HepG2 (cell line): ENCODE measurements around the gene TTC5. TPM values are rescaled to one million over a fixed set of nuclear protein-coding genes. Genes with fewer than 3 reads are reported as not detected.
A peak's percentile ranks its signal among the peaks of the same experiment; 100 is the strongest.

Experiments used
- BHLHE40 ChIP-seq: IDR thresholded peaks from 2 replicates; pipeline ENCODE4 v1.6.1; 2011; ENCODE audit warnings: low read length, improper control_type of control experiment
- CEBPG ChIP-seq: IDR thresholded peaks from 2 replicates; pipeline ENCODE4 v1.6.1; 2016
- DR1 ChIP-seq: sonication (generic); formaldehyde crosslinking; IDR thresholded peaks from 2 replicates; pipeline ENCODE4 v1.8.0; 2021; ENCODE audit warnings: mild to moderate bottlenecking, missing genetic modification reagents, inconsistent platforms
- GLI4 ChIP-seq: sonication (generic); formaldehyde crosslinking; IDR thresholded peaks from 2 replicates; pipeline ENCODE4 v1.5.1; 2020; ENCODE audit warnings: missing genetic modification reagents, mild to moderate bottlenecking, moderate library complexity, borderline replicate concordance
- IRF2 ChIP-seq: IDR thresholded peaks from 2 replicates; pipeline ENCODE4 v1.6.1; 2018; ENCODE audit warnings: missing genetic modification reagents, missing compliant biosample characterization
- KLF6 ChIP-seq: IDR thresholded peaks from 2 replicates; pipeline ENCODE4 v1.8.0; 2016; ENCODE audit warnings: missing biosample characterization, missing genetic modification reagents
- MYNN ChIP-seq: sonication (generic); formaldehyde crosslinking; IDR thresholded peaks from 2 replicates; pipeline ENCODE4 v1.4.0; 2020; ENCODE audit warnings: mild to moderate bottlenecking, low read depth, missing genetic modification reagents
- NCOR1 ChIP-seq: fragments of 200-600 bp; sonication (generic); IDR thresholded peaks from 2 replicates; pipeline ENCODE4 v1.7.0; 2017; ENCODE audit warnings: antibody characterized with exemption, low read length, borderline replicate concordance
- NPAS2 ChIP-seq: sonication (generic); formaldehyde crosslinking; IDR thresholded peaks from 2 replicates; pipeline ENCODE4 v1.8.0; 2022; ENCODE audit warnings: mild to moderate bottlenecking, missing genetic modification reagents, borderline replicate concordance
- REL ChIP-seq: sonication (generic); formaldehyde crosslinking; conservative IDR thresholded peaks from 2 replicates; pipeline ENCODE4 v1.8.0; 2022; ENCODE audit warnings: mild to moderate bottlenecking, missing genetic modification reagents, moderate library complexity
- RFX3 ChIP-seq: IDR thresholded peaks from 2 replicates; pipeline ENCODE4 v1.6.1; 2016; ENCODE audit warnings: missing biosample characterization, missing genetic modification reagents
- SMARCE1 ChIP-seq: fragments of 450-650 bp; IDR thresholded peaks from 2 replicates; pipeline ENCODE4 v1.6.1; 2017; ENCODE audit warnings: borderline replicate concordance
- SNAPC2 ChIP-seq: sonication (generic); formaldehyde crosslinking; IDR thresholded peaks from 2 replicates; pipeline ENCODE4 v1.8.1; 2022; ENCODE audit warnings: mild to moderate bottlenecking, missing genetic modification reagents
- TCF7 ChIP-seq: sonication (generic); IDR thresholded peaks from 2 replicates; pipeline ENCODE4 v1.6.1; 2016; ENCODE audit warnings: antibody characterized with exemption, low read depth
- ZFYVE20 ChIP-seq: sonication (generic); formaldehyde crosslinking; IDR thresholded peaks from 2 replicates; pipeline ENCODE4 v1.8.0; 2023; ENCODE audit warnings: low read depth, mild to moderate bottlenecking, moderate library complexity, missing genetic modification reagents, borderline replicate concordance
- ZNF224 ChIP-seq: sonication (generic); formaldehyde crosslinking; IDR thresholded peaks from 2 replicates; pipeline ENCODE4 v1.5.0; 2020; ENCODE audit warnings: mild to moderate bottlenecking, missing genetic modification reagents
- ZNF33A ChIP-seq: sonication (generic); formaldehyde crosslinking; IDR thresholded peaks from 2 replicates; pipeline ENCODE4 v1.5.1; 2020; ENCODE audit warnings: missing genetic modification reagents, mild to moderate bottlenecking, moderate library complexity, borderline replicate concordance
- ZNF577 ChIP-seq: sonication (generic); formaldehyde crosslinking; IDR thresholded peaks from 2 replicates; pipeline ENCODE4 v1.4.0; 2020; ENCODE audit warnings: mild to moderate bottlenecking, low read depth, missing genetic modification reagents, borderline replicate concordance
- ZNF883 ChIP-seq: sonication (generic); formaldehyde crosslinking; IDR thresholded peaks from 2 replicates; pipeline ENCODE4 v1.5.1; 2020; ENCODE audit warnings: mild to moderate bottlenecking, missing genetic modification reagents; ENCODE audit errors: not compliant biosample characterization
- polyA plus RNA-seq, 8 experiments: library from polyadenylated mRNA; depleted of rRNA in 3 of 8; stranded (reverse) in 7 of 8; unstranded in 1 of 8; fragments of >200 nt; fragmentation: Illumina TruSeq in 4 of 8; extraction: Trizol in 4 of 8; gene quantifications; 2 replicates each; pipeline versions ENCODE4 v1.2.1 to v1.2.3, GENCODE V29; 2011 to 2016; ENCODE audit warnings: low read depth in 4 of 8, missing spikeins in 1 of 8, mixed read lengths in 1 of 8; ENCODE audit not compliant: insufficient read depth in 1 of 8
- total RNA-seq, 5 experiments: library from RNA; depleted of rRNA; stranded (reverse); fragments of >200 nt; fragmentation: Illumina TruSeq; extraction: Trizol; gene quantifications; 2 replicates each; pipeline ENCODE4 v1.2.3, GENCODE V29; 2016; ENCODE audit warnings: low read depth in 1 of 5
- TF ChIP-seq, protein P1 (sequence below): sonication (generic); formaldehyde crosslinking; IDR thresholded peaks from 2 replicates; pipeline ENCODE4 v1.8.0; 2022; ENCODE audit warnings: mild to moderate bottlenecking, missing genetic modification reagents, moderate library complexity
- TF ChIP-seq, protein P2 (sequence below): sonication (generic); formaldehyde crosslinking; IDR thresholded peaks from 2 replicates; pipeline ENCODE4 v1.4.0; 2020; ENCODE audit warnings: mild to moderate bottlenecking, missing genetic modification reagents
- TF ChIP-seq, protein P3 (sequence below), 2 experiments: sonication (generic) in 1 of 2; formaldehyde crosslinking in 1 of 2; IDR thresholded peaks; 2 replicates each; pipeline versions ENCODE4 v1.4.0 to v1.6.1; 2016 to 2020; ENCODE audit warnings: borderline replicate concordance in 1 of 2, low read depth in 1 of 2, mild to moderate bottlenecking in 1 of 2, missing genetic modification reagents in 1 of 2

The TTC5 gene
- total and polyA plus RNA-seq, 2 of the 13 experiments (the other 11 are each of a cell fraction or from before 2014, with no cell fraction given): 8.7 to 28.5 TPM

- TF ChIP-seq ZNF577 (CRISPR knock-in tag) (no peak), BHLHE40 (no peak), ZNF224 (CRISPR knock-in tag) (no peak), SNAPC2 (no peak; the same call in 1 of the 2 replicates), REL (CRISPR knock-in tag) (no peak), NCOR1 (0 out of 2 replicates have a peak, but pooled peaks have one; percentile 6), DR1 (CRISPR knock-in tag) (no peak), ZNF33A (CRISPR knock-in tag) (peak; percentile 51; the same call in 1 of the 2 replicates), NPAS2 (no peak), MYNN (no peak), SMARCE1 (no peak), GLI4 (no peak), CEBPG (CRISPR knock-in tag) (no peak), ZFYVE20 (CRISPR knock-in tag) (no peak), IRF2 (CRISPR knock-in tag) (no peak), TCF7 (no peak), ZNF883 (CRISPR knock-in tag) (no peak), KLF6 (CRISPR knock-in tag) (no peak), RFX3 (CRISPR knock-in tag) (no peak)
- TF ChIP-seq, protein P1, sequence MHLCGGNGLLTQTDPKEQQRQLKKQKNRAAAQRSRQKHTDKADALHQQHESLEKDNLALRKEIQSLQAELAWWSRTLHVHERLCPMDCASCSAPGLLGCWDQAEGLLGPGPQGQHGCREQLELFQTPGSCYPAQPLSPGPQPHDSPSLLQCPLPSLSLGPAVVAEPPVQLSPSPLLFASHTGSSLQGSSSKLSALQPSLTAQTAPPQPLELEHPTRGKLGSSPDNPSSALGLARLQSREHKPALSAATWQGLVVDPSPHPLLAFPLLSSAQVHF (CRISPR knock-in tag): no peak
- TF ChIP-seq, protein P2, sequence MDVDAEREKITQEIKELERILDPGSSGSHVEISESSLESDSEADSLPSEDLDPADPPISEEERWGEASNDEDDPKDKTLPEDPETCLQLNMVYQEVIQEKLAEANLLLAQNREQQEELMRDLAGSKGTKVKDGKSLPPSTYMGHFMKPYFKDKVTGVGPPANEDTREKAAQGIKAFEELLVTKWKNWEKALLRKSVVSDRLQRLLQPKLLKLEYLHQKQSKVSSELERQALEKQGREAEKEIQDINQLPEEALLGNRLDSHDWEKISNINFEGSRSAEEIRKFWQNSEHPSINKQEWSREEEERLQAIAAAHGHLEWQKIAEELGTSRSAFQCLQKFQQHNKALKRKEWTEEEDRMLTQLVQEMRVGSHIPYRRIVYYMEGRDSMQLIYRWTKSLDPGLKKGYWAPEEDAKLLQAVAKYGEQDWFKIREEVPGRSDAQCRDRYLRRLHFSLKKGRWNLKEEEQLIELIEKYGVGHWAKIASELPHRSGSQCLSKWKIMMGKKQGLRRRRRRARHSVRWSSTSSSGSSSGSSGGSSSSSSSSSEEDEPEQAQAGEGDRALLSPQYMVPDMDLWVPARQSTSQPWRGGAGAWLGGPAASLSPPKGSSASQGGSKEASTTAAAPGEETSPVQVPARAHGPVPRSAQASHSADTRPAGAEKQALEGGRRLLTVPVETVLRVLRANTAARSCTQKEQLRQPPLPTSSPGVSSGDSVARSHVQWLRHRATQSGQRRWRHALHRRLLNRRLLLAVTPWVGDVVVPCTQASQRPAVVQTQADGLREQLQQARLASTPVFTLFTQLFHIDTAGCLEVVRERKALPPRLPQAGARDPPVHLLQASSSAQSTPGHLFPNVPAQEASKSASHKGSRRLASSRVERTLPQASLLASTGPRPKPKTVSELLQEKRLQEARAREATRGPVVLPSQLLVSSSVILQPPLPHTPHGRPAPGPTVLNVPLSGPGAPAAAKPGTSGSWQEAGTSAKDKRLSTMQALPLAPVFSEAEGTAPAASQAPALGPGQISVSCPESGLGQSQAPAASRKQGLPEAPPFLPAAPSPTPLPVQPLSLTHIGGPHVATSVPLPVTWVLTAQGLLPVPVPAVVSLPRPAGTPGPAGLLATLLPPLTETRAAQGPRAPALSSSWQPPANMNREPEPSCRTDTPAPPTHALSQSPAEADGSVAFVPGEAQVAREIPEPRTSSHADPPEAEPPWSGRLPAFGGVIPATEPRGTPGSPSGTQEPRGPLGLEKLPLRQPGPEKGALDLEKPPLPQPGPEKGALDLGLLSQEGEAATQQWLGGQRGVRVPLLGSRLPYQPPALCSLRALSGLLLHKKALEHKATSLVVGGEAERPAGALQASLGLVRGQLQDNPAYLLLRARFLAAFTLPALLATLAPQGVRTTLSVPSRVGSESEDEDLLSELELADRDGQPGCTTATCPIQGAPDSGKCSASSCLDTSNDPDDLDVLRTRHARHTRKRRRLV (CRISPR knock-in tag): 0 out of 2 replicates have a peak, but pooled peaks have one; percentile 33
- TF ChIP-seq, protein P3, sequence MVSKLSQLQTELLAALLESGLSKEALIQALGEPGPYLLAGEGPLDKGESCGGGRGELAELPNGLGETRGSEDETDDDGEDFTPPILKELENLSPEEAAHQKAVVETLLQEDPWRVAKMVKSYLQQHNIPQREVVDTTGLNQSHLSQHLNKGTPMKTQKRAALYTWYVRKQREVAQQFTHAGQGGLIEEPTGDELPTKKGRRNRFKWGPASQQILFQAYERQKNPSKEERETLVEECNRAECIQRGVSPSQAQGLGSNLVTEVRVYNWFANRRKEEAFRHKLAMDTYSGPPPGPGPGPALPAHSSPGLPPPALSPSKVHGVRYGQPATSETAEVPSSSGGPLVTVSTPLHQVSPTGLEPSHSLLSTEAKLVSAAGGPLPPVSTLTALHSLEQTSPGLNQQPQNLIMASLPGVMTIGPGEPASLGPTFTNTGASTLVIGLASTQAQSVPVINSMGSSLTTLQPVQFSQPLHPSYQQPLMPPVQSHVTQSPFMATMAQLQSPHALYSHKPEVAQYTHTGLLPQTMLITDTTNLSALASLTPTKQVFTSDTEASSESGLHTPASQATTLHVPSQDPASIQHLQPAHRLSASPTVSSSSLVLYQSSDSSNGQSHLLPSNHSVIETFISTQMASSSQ (IDR thresholded peaks at IDR 0.05; ENCODE audit: low read depth): peak; percentile 75; the same call in 1 of the 2 replicates
- TF ChIP-seq, protein P3 (CRISPR knock-in tag; IDR thresholded peaks at IDR 0.05; ENCODE audit: borderline replicate concordance): no peak
These were observed 27.7 kb upstream of the TTC5 start (continued) for GRCh38 chr14:20333494-20333841.
